GM23338 (cell line): ENCODE data around the gene RIC3. TPM values are rescaled to one million over a fixed set of nuclear protein-coding genes. Genes with fewer than 3 reads are reported as not detected.

ENCODE experiments used
- ATAC-seq: fragments of 200-7000 bp; cut with Tn5 transposase; 3 replicates; pipeline ENCODE4 v1.9.1; 2020
- DNase-seq: peaks from one replicate; pipeline ENCODE4 v3.0.0-alpha.2; 2015; ENCODE audit warnings: low spot score
- H2AFZ ChIP-seq: fragments of 200-600 bp; sonication (generic); 2 replicates; pipeline ENCODE4 v1.8.0; 2016; ENCODE audit warnings: antibody characterized with exemption, mild to moderate bottlenecking, moderate library complexity
- H3F3A ChIP-seq: fragments of 200-600 bp; sonication (generic); replicated peaks from 2 replicates; pipeline ENCODE4 v1.8.0; 2017; ENCODE audit warnings: antibody characterized with exemption, mixed run types, low read depth
- H3K27ac ChIP-seq: fragments of 200-600 bp; sonication (generic); 2 replicates; pipeline ENCODE4 v1.6.1; 2016; ENCODE audit warnings: low read depth
- H3K27me3 ChIP-seq: fragments of 200-600 bp; sonication (generic); 2 replicates; pipeline ENCODE4 v1.8.0; 2016; ENCODE audit warnings: mild to moderate bottlenecking, mixed run types, moderate library complexity; ENCODE audit not compliant: insufficient read depth
- H3K36me3 ChIP-seq: fragments of 200-600 bp; sonication (generic); 2 replicates; pipeline ENCODE4 v1.8.0; 2016; ENCODE audit warnings: mild to moderate bottlenecking; ENCODE audit not compliant: insufficient read depth
- H3K4me1 ChIP-seq: fragments of 200-600 bp; sonication (generic); 2 replicates; pipeline ENCODE4 v1.8.0; 2016; ENCODE audit warnings: mild to moderate bottlenecking, moderate library complexity; ENCODE audit not compliant: insufficient read depth
- H3K4me2 ChIP-seq: fragments of 200-600 bp; sonication (generic); 2 replicates; pipeline ENCODE4 v1.7.1; 2017; ENCODE audit warnings: mixed run types
- H3K4me3 ChIP-seq: fragments of 200-600 bp; sonication (generic); 2 replicates; pipeline ENCODE4 v1.6.1; 2016; ENCODE audit warnings: mixed run types
- H3K79me2 ChIP-seq: fragments of 200-600 bp; sonication (generic); replicated peaks from 2 replicates; pipeline ENCODE4 v1.8.0; 2017; ENCODE audit warnings: mild to moderate bottlenecking; ENCODE audit not compliant: insufficient read depth
- H3K9me2 ChIP-seq: fragments of 200-600 bp; sonication (generic); 2 replicates; pipeline ENCODE4 v1.8.0; 2017; ENCODE audit not compliant: insufficient read depth
- H4K20me1 ChIP-seq: fragments of 200-600 bp; sonication (generic); replicated peaks from 2 replicates; pipeline ENCODE4 v1.8.0; 2017; ENCODE audit warnings: mild to moderate bottlenecking; ENCODE audit not compliant: insufficient read depth
- H3K27ac Mint-ChIP-seq: 2 replicates; pipeline ENCODE4 v1.8.0; 2020; ENCODE audit warnings: inconsistent platforms, mild to moderate bottlenecking, moderate library complexity, mixed read lengths
- H3K27me3 Mint-ChIP-seq: 3 replicates; pipeline ENCODE4 v1.8.0; 2022; ENCODE audit warnings: low read depth, mild to moderate bottlenecking, moderate library complexity, mixed read lengths, inconsistent platforms; ENCODE audit not compliant: insufficient read depth, poor library complexity
- H3K36me3 Mint-ChIP-seq: 3 replicates; pipeline ENCODE4 v1.8.0; 2021; ENCODE audit warnings: low read depth, mild to moderate bottlenecking, inconsistent platforms, moderate library complexity, mixed read lengths
- H3K4me1 Mint-ChIP-seq: 3 replicates; pipeline ENCODE4 v1.8.0; 2020; ENCODE audit warnings: mild to moderate bottlenecking, inconsistent platforms, mixed read lengths
- H3K4me3 Mint-ChIP-seq: 3 replicates; pipeline ENCODE4 v1.8.0; 2021; ENCODE audit warnings: moderate library complexity, mild to moderate bottlenecking, inconsistent platforms, mixed read lengths
- H3K9me3 Mint-ChIP-seq: 3 replicates; pipeline ENCODE4 v1.8.0; 2020; ENCODE audit warnings: moderate library complexity, mild to moderate bottlenecking, inconsistent platforms, mixed read lengths
- CREB1 ChIP-seq: fragments of 250-450 bp; sonication (Bioruptor Pico); IDR thresholded peaks from 2 replicates; pipeline ENCODE4 v1.5.0; 2020; ENCODE audit warnings: low read depth, mild to moderate bottlenecking, moderate library complexity
- EZH2 ChIP-seq: fragments of 200-600 bp; sonication (generic); IDR thresholded peaks from one replicate; pipeline ENCODE4 v1.8.0; 2017; ENCODE audit warnings: antibody characterized with exemption, mild to moderate bottlenecking, low read depth; ENCODE audit not compliant: unreplicated experiment
- EZH2phosphoT487 ChIP-seq: fragments of 200-600 bp; sonication (generic); IDR thresholded peaks from one replicate; pipeline ENCODE4 v1.8.1; 2018; ENCODE audit warnings: antibody characterized with exemption; ENCODE audit not compliant: unreplicated experiment
- POLR2AphosphoS5 ChIP-seq: IDR thresholded peaks from 2 replicates; pipeline ENCODE4 v1.6.1; 2016; ENCODE audit warnings: antibody characterized with exemption, low read depth
- STAT1 ChIP-seq: IDR thresholded peaks from one replicate; pipeline ENCODE4 v1.6.1; 2016; ENCODE audit warnings: antibody characterized with exemption; ENCODE audit not compliant: unreplicated experiment
- ZNF331 ChIP-seq: fragments of 250-450 bp; sonication (Bioruptor Pico); IDR thresholded peaks from 2 replicates; pipeline ENCODE4 v1.5.0; 2020; ENCODE audit warnings: low read depth, mild to moderate bottlenecking, moderate library complexity
- polyA plus RNA-seq: library from polyadenylated mRNA; unstranded; fragments of >200 nt; fragmentation: Nextera tagmentation; extraction: Ambion mirVana; gene quantifications from 2 replicates; pipeline ENCODE4 v1.2.1, GENCODE V29; 2016
- total RNA-seq: library from RNA; depleted of rRNA; stranded (reverse); fragments of >200 nt; shearing (Covaris generic); gene quantifications from 2 replicates; pipeline ENCODE4 v1.2.3, GENCODE V29; 2014
- TF ChIP-seq, protein P1 (sequence below): fragments of 250-450 bp; sonication (Bioruptor Pico); IDR thresholded peaks from 2 replicates; pipeline ENCODE4 v1.5.0; 2020; ENCODE audit warnings: mild to moderate bottlenecking, moderate library complexity
- TF ChIP-seq, protein P2 (sequence below), 2 experiments: fragments of 200-600 bp in 1 of 2; sonication (generic) in 1 of 2; conservative IDR thresholded peaks; 2 replicates each; pipeline versions ENCODE4 v1.5.1 to v1.6.1; 2016 to 2017; ENCODE audit warnings: antibody characterized with exemption in 2 of 2, low read depth in 2 of 2, mild to moderate bottlenecking in 2 of 2, moderate library complexity in 1 of 2

The RIC3 gene
- total and polyA plus RNA-seq, 2 experiments from 2014 or later: 17.8 to 21.3 TPM

- TF ChIP-seq, protein P1, sequence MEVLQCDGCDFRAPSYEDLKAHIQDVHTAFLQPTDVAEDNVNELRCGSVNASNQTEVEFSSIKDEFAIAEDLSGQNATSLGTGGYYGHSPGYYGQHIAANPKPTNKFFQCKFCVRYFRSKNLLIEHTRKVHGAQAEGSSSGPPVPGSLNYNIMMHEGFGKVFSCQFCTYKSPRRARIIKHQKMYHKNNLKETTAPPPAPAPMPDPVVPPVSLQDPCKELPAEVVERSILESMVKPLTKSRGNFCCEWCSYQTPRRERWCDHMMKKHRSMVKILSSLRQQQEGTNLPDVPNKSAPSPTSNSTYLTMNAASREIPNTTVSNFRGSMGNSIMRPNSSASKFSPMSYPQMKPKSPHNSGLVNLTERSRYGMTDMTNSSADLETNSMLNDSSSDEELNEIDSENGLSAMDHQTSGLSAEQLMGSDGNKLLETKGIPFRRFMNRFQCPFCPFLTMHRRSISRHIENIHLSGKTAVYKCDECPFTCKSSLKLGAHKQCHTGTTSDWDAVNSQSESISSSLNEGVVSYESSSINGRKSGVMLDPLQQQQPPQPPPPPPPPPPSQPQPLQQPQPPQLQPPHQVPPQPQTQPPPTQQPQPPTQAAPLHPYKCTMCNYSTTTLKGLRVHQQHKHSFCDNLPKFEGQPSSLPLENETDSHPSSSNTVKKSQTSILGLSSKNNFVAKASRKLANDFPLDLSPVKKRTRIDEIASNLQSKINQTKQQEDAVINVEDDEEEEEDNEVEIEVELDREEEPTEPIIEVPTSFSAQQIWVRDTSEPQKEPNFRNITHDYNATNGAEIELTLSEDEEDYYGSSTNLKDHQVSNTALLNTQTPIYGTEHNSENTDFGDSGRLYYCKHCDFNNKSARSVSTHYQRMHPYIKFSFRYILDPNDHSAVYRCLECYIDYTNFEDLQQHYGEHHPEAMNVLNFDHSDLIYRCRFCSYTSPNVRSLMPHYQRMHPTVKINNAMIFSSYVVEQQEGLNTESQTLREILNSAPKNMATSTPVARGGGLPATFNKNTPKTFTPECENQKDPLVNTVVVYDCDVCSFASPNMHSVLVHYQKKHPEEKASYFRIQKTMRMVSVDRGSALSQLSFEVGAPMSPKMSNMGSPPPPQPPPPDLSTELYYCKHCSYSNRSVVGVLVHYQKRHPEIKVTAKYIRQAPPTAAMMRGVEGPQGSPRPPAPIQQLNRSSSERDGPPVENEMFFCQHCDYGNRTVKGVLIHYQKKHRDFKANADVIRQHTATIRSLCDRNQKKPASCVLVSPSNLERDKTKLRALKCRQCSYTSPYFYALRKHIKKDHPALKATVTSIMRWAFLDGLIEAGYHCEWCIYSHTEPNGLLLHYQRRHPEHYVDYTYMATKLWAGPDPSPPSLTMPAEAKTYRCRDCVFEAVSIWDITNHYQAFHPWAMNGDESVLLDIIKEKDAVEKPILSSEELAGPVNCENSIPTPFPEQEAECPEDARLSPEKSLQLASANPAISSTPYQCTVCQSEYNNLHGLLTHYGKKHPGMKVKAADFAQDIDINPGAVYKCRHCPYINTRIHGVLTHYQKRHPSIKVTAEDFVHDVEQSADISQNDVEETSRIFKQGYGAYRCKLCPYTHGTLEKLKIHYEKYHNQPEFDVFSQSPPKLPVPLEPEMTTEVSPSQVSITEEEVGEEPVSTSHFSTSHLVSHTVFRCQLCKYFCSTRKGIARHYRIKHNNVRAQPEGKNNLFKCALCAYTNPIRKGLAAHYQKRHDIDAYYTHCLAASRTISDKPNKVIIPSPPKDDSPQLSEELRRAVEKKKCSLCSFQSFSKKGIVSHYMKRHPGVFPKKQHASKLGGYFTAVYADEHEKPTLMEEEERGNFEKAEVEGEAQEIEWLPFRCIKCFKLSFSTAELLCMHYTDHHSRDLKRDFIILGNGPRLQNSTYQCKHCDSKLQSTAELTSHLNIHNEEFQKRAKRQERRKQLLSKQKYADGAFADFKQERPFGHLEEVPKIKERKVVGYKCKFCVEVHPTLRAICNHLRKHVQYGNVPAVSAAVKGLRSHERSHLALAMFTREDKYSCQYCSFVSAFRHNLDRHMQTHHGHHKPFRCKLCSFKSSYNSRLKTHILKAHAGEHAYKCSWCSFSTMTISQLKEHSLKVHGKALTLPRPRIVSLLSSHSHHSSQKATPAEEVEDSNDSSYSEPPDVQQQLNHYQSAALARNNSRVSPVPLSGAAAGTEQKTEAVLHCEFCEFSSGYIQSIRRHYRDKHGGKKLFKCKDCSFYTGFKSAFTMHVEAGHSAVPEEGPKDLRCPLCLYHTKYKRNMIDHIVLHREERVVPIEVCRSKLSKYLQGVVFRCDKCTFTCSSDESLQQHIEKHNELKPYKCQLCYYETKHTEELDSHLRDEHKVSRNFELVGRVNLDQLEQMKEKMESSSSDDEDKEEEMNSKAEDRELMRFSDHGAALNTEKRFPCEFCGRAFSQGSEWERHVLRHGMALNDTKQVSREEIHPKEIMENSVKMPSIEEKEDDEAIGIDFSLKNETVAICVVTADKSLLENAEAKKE (CRISPR knock-in tag): no peak
- TF ChIP-seq STAT1 (no peak), ZNF331 (CRISPR knock-in tag) (no peak)
Measured at GRCh38 chr11:8067929-8068575, 100.8 kb downstream of the RIC3 start (continued).

- H3K9me3 Mint-ChIP-seq: no peaks in the 10 kb centered on the region; the same call in 2 of the 3 replicates
- H3K27ac Mint-ChIP-seq: no peak overlapping the region
- H3K27me3 Mint-ChIP-seq: peaks cover 5% of the 10 kb centered on the region
- Histone ChIP-seq H3K4me2 (no peak overlapping the region), H3K27ac (no peak overlapping the region), H3F3A (no peaks in the 10 kb centered on the region), H3K4me1 (peaks cover 15% of the 10 kb centered on the region), H4K20me1 (no peaks in the 10 kb centered on the region), H2AFZ (peak overlapping the region; percentile 74; the same call in 1 of the 2 replicates), H3K27me3 (no peaks in the 10 kb centered on the region), H3K4me3 (no peak overlapping the region), H3K36me3 (no peaks in the 10 kb centered on the region), H3K9me2 (no peaks in the 10 kb centered on the region), H3K79me2 (no peaks in the 10 kb centered on the region)
- ATAC-seq (no peak), DNase-seq (no peak)
- no peak overlapping the region for H3K4me3 Mint-ChIP-seq
- H3K36me3 Mint-ChIP-seq: no peaks in the 10 kb centered on the region
- H3K4me1 Mint-ChIP-seq: peaks cover 40% of the 10 kb centered on the region
- TF ChIP-seq CREB1 (CRISPR knock-in tag) (no peak), EZH2phosphoT487 (no peak), POLR2AphosphoS5 (no peak), EZH2 (no peak)
- TF ChIP-seq, protein P1 (CRISPR knock-in tag): no peak
- TF ChIP-seq, protein P2, sequence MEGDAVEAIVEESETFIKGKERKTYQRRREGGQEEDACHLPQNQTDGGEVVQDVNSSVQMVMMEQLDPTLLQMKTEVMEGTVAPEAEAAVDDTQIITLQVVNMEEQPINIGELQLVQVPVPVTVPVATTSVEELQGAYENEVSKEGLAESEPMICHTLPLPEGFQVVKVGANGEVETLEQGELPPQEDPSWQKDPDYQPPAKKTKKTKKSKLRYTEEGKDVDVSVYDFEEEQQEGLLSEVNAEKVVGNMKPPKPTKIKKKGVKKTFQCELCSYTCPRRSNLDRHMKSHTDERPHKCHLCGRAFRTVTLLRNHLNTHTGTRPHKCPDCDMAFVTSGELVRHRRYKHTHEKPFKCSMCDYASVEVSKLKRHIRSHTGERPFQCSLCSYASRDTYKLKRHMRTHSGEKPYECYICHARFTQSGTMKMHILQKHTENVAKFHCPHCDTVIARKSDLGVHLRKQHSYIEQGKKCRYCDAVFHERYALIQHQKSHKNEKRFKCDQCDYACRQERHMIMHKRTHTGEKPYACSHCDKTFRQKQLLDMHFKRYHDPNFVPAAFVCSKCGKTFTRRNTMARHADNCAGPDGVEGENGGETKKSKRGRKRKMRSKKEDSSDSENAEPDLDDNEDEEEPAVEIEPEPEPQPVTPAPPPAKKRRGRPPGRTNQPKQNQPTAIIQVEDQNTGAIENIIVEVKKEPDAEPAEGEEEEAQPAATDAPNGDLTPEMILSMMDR (conservative IDR thresholded peaks at IDR 0.05; ENCODE audit: low read depth in 2 of 2): no peak
Measured at GRCh38 chr11:8067567-8067928, 101.3 kb downstream of the RIC3 start.
